Fibroblast of lung (primary cell): ENCODE data around the gene CTU1.

Experiments used
- EZH2 ChIP-seq: IDR thresholded peaks from 2 replicates; pipeline ENCODE4 v1.5.1; 2012; ENCODE audit warnings: low read length, control low read depth, mild to moderate bottlenecking; ENCODE audit errors: missing control alignments
- TF ChIP-seq, protein P1 (sequence below), 2 donors: IDR thresholded peaks in 1 of 2; conservative IDR thresholded peaks in 1 of 2; 1 replicate in 1 of 2; 2 replicates in 1 of 2; pipeline ENCODE4 v1.5.1; 2011 to 2012; ENCODE audit warnings: low read length in 2 of 2, control low read depth in 1 of 2, inconsistent platforms in 1 of 2, low read depth in 1 of 2, mild to moderate bottlenecking in 1 of 2

DNA sequence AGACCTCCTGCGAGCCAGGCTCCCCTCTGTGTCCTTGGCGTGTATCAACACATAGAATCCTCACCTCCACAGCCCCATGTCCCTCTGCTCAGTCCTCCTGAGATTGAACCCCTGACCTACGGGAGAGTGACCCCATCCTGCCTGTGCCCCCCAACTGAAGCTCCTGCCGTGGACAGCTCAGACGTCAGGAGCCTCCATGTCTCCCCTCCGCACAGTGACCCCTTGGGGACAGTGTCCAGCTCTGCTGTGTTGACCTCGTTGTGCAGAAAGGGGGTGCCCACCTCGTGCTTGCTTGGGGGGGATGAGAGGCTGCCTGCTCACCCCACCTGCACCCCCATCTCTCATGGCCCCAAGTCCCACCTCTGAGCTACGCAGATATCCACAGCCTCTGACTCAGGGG is 16.0 kb upstream of the CTU1 start:
- TF ChIP-seq, protein P1, sequence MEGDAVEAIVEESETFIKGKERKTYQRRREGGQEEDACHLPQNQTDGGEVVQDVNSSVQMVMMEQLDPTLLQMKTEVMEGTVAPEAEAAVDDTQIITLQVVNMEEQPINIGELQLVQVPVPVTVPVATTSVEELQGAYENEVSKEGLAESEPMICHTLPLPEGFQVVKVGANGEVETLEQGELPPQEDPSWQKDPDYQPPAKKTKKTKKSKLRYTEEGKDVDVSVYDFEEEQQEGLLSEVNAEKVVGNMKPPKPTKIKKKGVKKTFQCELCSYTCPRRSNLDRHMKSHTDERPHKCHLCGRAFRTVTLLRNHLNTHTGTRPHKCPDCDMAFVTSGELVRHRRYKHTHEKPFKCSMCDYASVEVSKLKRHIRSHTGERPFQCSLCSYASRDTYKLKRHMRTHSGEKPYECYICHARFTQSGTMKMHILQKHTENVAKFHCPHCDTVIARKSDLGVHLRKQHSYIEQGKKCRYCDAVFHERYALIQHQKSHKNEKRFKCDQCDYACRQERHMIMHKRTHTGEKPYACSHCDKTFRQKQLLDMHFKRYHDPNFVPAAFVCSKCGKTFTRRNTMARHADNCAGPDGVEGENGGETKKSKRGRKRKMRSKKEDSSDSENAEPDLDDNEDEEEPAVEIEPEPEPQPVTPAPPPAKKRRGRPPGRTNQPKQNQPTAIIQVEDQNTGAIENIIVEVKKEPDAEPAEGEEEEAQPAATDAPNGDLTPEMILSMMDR (conservative IDR thresholded peaks at IDR 0.05 in 1 of 2, IDR thresholded peaks at IDR 0.05 in 1 of 2; ENCODE audit: low read depth in 1 of 2, low read length in 2 of 2), result no peak
- no peak for TF ChIP-seq EZH2
